Parathyroid adenoma (tissue), 2 donors: ENCODE measurements around the gene AATK.

Experiments
- H2AFZ ChIP-seq: fragments of 300-600 bp; sonication (generic); one replicate; pipeline ENCODE4 v1.7.0; 2017; ENCODE audit warnings: antibody characterized with exemption, mild to moderate bottlenecking
- H3K27ac ChIP-seq: fragments of 300-600 bp; sonication (generic); one replicate; pipeline ENCODE4 v1.7.0; 2017
- H3K27me3 ChIP-seq: fragments of 300-600 bp; sonication (generic); one replicate; pipeline ENCODE4 v1.7.0; 2017; ENCODE audit warnings: low read length; ENCODE audit not compliant: control insufficient read depth, insufficient read depth
- H3K36me3 ChIP-seq: fragments of 300-600 bp; sonication (generic); one replicate; pipeline ENCODE4 v1.7.0; 2017; ENCODE audit warnings: low read length; ENCODE audit not compliant: control insufficient read depth, insufficient read depth
- H3K4me1 ChIP-seq: fragments of 300-600 bp; sonication (generic); one replicate; pipeline ENCODE4 v1.7.0; 2017; ENCODE audit warnings: control low read depth
- H3K4me2 ChIP-seq: fragments of 300-600 bp; sonication (generic); one replicate; pipeline ENCODE4 v1.7.0; 2017; ENCODE audit warnings: low read length
- H3K4me3 ChIP-seq: fragments of 300-600 bp; sonication (generic); one replicate; pipeline ENCODE4 v1.7.0; 2017; ENCODE audit warnings: low read depth, low read length
- H3K79me2 ChIP-seq: fragments of 300-600 bp; sonication (generic); one replicate; pipeline ENCODE4 v1.7.0; 2017; ENCODE audit warnings: control low read depth
- H3K9ac ChIP-seq: fragments of 300-600 bp; sonication (generic); one replicate; pipeline ENCODE4 v1.7.0; 2017; ENCODE audit warnings: mild to moderate bottlenecking
- H3K9me3 ChIP-seq: fragments of 300-600 bp; sonication (generic); one replicate; pipeline ENCODE4 v1.7.0; 2017; ENCODE audit warnings: low read length; ENCODE audit not compliant: control insufficient read depth
- CTCF ChIP-seq: fragments of 300-600 bp; sonication (generic); IDR thresholded peaks from one replicate; pipeline ENCODE4 v1.7.0; 2017; ENCODE audit warnings: antibody characterized with exemption, mild to moderate bottlenecking
- donor health status: primary hyperparathyroidism.

The AATK gene

DNA sequence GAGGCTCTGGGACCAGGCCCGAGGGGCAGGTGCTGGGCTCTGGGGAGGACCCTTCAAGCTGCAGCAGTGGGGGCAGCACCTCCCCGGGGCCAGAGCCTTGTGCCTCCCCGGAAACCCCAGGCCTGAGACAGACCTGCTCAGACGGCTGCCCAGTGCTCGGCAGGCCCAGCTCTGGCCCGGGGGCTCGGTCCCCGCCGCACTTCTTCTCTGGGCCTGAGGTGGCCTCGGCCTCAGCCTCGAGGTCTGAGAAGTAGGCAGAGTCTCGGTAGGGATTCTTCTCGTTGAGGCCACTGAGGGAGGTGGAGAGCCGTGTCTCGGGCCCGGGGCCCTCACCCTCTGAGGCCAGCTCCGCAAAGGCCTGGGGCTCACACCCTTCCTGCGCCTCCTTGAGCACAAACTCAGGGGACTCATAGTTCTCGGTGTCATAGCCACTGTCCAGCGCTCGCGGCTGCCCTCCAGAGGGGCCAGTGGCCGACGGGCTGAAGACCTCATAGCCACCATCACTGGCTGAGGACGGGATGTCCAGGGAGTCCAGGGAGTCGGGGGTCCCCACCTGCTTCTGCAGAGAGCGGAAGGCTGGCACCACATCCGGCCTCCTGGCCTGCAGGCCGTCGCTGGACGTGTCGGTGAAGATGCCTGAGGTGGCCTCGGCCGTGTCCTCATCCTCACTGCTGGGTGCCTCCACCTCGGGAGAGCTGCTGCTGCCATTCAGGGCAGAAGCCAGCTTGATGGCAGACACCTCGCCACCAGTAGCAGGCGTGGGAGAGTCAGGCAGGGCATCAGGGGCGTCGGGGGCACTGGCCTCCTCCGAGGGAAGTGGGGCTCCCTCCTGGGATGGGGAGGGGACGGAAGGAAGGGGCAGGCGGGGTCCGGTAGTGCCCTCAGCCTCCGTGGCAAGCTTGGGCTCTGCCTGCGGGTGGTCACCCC lies 45.1 kb downstream of the AATK start:
- H3K4me1 ChIP-seq, result no peaks in the 10 kb centered on the region
- H3K4me2 ChIP-seq, result no peak overlapping the region
- no peaks in the 10 kb centered on the region for H3K27me3 ChIP-seq
- no peak for TF ChIP-seq CTCF
- H3K27ac ChIP-seq, result no peak overlapping the region
- no peak overlapping the region for H3K4me3 ChIP-seq
- no peaks in the 10 kb centered on the region for H3K36me3 ChIP-seq
- H3K9me3 ChIP-seq, result no peaks in the 10 kb centered on the region
- H3K79me2 ChIP-seq, result no peaks in the 10 kb centered on the region
- H2AFZ ChIP-seq, result no peak overlapping the region
- H3K9ac ChIP-seq, result no peak overlapping the region

DNA sequence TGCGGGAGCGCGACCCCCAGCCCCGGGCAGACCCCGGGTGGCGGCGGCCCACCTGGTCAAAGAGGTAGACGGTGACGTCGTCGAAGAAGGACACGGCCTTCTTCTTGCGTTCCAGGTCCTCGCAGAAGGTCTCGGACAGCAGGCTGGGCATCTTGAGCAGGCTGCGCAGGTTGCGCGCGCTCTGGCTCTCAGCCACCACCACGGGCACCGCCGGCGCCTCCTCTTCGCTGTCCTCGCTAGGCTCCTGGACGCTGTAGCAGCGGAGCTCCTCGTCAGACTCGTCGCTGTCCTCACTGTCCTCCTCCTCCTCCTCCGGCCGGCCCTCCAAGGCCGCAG lies 45.9 kb downstream of the AATK start:
- Histone ChIP-seq H3K27ac (no peak overlapping the region), H3K9ac (no peak overlapping the region), H3K36me3 (no peaks in the 10 kb centered on the region), H3K4me3 (no peak overlapping the region), H3K9me3 (no peaks in the 10 kb centered on the region), H2AFZ (no peak overlapping the region), H3K4me1 (no peaks in the 10 kb centered on the region), H3K27me3 (no peaks in the 10 kb centered on the region), H3K4me2 (no peak overlapping the region), H3K79me2 (no peaks in the 10 kb centered on the region)
- TF ChIP-seq CTCF, result no peak

DNA sequence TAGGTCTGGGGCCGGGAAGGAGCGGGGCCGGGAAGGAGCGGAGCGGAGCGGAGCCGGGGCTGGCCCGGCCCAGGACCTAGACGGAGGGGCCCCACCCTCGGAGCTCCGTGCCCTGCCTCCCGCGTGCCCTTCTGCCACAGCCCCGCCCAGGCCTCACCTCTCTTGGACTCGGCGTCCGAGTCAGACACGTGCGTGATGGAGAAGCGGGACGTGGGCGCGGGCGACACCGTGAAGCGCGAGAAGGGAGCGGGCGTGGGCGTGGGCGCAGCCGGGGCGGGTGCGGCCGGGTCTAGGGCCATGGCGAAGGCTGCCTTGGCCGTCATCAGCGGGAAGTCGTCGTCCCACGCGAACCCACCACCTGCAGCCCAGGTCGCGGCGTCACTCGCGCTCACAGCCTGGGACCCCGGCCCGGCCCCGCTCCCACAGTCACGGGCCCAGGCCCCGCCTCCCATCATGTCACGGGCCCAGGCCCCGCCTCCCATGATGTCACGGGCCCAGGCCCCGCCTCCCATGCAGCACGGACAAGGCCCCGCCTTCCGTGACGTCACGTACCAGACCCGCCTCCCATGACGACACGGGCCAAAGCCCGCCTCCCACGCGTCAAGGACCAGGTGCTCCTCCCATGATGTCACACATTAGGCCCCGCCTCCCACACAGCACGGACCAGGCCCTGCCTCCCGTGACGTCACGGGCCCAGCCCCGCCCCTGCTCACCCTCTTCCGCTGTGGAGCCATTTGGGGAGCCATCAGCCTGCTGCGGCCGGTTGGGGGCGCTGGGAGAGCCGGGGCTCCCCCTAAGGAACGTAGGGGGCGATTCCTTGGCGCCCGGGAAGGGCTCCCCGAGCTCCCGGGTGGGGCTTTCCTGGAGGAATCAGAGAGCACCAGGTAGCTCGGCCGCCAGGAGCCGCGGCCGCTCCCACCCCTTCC lies 46.5 kb downstream of the AATK start:
- H3K9me3 ChIP-seq, result no peaks in the 10 kb centered on the region
- TF ChIP-seq CTCF, result no peak
- no peak overlapping the region for H3K4me3 ChIP-seq
- H3K9ac ChIP-seq, result no peak overlapping the region
- no peaks in the 10 kb centered on the region for H3K4me1 ChIP-seq
- H3K36me3 ChIP-seq, result no peaks in the 10 kb centered on the region
- H2AFZ ChIP-seq, result no peak overlapping the region
- H3K27me3 ChIP-seq, result no peaks in the 10 kb centered on the region
- no peaks in the 10 kb centered on the region for H3K79me2 ChIP-seq
- no peak overlapping the region for H3K27ac ChIP-seq
- H3K4me2 ChIP-seq, result no peak overlapping the region

GRCh38 chr17:81118308-81119221 lies 47.5 kb downstream of the AATK start:
- Histone ChIP-seq H3K4me3 (no peak overlapping the region), H3K36me3 (no peaks in the 10 kb centered on the region), H3K9ac (no peak overlapping the region), H3K4me1 (no peaks in the 10 kb centered on the region), H3K79me2 (no peaks in the 10 kb centered on the region), H3K27me3 (no peaks in the 10 kb centered on the region), H3K4me2 (no peak overlapping the region), H3K27ac (no peak overlapping the region), H2AFZ (no peak overlapping the region), H3K9me3 (no peaks in the 10 kb centered on the region)
- TF ChIP-seq CTCF, result no peak
